Putamen (tissue), 1 donor: ENCODE data around the gene SHLD3.
"Not testable (repeated sequence)": the region's sequence is repeated elsewhere in the genome, so short reads cannot be mapped to it uniquely, and the experiment has no call there.

Experiments used
- DNase-seq: peaks from one replicate; pipeline ENCODE4 v3.0.0-alpha.2; 2016; ENCODE audit warnings: low spot score

SHLD3 gene, protein sequence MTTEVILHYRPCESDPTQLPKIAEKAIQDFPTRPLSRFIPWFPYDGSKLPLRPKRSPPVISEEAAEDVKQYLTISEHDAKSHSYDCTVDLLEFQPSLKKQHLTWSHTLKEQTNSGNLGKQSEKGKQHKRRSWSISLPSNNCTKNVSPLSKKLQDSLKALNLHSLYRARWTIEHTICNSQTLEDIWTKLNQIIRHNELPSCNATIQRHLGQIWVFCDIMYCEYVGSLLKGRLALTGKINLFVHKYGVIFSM

DNA sequence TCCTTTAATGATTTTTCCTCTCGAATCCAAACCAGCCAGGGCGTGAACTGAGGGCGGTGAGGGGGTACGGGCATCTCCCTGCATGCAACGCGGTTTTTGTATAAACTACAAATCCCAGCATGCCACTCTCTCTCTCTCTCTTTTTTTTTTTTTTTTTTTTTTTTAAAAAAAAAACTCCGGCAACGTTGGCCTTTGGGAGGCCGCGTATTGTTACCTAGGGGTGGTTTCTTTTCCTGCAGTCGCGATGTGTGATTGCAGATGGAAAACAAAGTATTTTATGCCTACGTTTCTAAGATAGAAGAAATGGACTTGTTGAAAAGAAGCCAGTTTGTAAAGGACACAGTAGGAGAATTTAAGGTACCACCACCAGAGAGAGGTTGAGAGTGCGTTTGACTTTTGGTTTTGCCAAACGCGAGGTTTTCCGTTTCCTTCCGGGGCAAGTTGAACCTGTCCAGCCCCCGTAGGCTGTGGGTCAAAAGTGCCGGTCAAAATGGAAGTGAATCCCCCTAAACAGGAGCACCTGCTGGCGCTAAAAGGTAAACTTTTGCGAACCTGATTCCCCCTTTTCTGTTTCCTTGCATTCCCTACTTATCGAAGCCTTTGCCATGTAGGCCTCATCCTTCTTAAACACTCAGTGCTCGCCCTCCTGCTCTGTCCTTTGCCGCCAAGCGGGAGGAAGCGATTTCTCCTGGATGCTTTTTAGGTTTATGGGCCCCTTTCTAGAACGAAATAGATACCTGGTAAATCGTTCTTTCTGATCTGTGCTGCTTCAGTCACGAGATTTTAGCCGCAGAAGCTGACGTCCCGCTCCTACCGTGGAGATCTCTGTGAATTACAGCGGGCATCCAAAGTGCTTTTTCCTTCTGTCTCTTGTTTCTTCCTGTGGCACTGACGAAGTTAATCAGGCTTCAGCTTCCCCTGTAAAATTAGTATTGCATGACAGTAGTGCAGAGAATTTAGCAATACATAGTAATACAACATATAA, at the start of gene SHLD3, which contains the start of gene TRAPPC13:
Gene SHLD3 (plus strand): TSS at position 457 of the 985 bp plus-strand sequence. CDS start 4,561 bp downstream, outside the sequence.
Gene TRAPPC13 (plus strand): TSS at position 457 of the 985 bp plus-strand sequence. CDS start 34 bp downstream, at position 491.
- peak; percentile 91 for DNase-seq

DNA sequence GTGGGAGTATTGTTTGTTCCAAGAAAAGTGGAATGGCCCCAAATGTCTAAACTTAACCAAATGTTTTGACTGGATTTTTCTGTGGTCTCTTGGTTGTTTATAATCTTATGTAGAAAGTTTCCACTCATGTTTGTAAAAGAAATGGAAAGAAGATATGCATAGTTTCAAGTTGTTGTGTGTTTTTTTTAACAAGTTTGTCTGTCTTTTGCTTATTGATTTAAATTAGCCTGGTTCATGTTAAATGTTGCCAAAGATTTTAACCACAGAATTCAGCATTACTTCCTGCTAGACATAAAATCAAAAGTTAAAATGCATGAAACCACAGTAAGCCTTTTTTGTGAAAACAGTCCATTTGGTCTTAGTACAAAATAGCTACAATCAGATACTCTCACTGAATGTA, 47.7 kb upstream of the SHLD3 start:
- no peak for DNase-seq

DNA sequence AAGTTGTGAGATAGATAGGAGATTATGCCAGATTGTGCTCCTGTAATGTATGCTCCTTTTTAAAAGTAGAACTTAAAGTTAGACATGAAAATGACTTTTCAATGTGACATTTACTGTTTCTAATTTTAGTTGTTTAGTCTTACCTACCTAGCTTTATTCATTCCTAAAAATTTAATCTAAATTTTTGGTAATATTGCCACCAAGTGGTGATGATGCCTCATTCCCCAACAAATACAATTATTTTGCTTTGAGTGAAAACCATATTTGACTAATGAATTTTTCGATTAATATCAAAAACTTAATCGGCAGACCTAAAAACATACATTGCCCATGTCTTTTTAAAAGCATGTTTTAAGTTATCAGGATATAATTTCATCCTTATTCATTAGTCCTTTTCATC, 36.1 kb upstream of the SHLD3 start:
- DNase-seq, result no peak

DNA sequence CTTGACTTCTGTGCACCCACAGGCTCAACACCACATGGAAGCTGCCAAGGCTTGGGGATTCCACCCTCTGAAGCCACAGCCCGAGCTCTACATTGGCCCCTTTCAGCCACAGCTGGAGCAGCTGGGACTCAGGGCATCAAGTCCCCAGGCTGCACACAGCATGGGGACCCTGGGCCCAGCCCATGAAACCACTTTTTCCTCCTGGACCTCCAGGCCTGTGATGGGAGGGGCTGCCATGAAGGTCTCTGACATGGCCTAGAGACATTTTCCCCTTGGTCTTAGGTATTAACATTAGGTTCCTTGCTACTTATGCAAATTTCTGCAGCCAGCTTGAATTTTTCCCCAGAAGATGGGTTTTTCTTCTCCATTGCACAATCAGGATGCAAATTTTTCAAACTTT, 23.1 kb upstream of the SHLD3 start:
- DNase-seq, result not testable (repeated sequence)

DNA sequence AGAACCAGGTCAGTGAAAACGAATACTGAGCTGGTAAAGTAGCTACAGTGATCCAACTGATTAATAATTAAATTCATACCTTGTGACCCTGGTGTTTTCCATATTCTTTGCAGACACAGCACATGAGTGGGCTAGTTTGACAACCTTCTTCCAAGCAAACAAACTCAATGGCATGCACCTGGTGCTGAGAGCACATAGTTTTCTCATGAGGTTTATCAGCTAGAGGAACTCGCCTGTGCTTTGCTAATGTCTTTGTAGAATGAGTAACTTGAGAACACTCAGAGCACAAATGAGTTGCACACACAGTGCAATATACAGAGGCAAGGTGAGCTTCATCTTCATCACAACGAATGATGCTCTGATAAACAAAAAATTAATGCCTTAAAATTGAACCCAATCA, 13.3 kb upstream of the SHLD3 start:
- no peak for DNase-seq

DNA sequence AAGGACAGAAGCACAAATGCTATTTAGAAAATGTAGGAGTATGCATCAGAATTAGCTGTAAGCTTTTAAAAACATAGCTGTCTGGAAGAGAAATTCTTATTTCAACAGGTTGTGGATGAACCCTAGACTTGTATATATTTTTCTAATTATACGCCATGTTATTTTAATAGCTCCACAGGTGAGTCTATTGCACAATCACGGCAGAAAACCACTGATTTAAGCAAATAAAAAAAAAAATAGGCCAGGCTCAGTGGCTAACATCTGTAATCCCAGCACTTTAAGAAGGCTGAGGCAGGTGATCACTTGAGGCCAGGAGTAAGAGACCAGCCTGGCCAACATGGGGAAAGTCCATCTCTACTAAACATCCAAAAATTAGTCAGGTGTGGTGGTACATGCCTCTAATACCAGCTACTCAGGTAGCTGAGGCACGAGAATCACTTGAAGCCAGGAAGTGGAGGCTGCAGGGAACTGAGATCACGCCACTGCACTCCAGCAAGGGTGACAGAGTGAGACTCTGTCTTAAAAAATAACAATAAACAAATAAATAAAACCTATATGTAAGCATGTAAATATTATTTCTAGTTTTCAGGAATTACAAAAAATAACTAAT, 12.4 kb upstream of the SHLD3 start:
- no peak for DNase-seq

DNA sequence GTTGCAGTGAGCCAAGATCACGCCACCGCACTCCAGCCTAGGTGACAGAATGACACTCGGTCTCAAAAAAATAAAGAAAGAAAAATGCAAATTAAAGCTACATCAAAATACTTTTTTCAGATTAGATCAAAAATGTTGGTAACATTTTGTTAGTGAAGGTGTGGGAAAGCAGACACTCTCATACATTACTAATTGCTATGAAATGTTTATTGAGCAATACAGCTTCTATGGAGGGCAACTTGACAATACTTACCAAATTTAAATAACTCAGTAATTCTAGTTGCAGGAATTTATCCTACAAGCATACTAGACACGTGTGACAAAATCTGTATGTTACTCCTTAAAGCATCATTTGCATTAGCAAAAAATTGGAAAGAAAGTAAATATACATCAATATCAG, 4.8 kb upstream of the SHLD3 start:
- no peak for DNase-seq

DNA sequence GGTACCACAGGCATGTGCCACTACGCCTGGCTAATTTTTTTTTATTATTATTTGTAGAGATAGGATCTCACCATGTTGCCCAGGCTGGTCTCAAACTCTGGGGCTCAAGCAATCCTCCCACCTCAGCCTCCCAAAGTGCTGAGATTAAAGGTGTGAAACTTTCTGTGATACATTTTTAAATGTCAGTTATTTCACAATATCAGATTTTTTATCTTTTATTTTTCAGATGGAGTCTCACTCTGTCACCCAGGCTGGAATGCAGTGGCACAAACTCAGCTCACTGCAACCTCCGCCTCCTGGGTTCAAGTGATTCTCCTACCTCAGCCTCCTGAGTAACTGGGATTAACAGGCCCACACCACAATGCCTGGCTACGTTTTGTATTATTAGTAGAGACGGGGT, 2.9 kb upstream of the SHLD3 start:
- DNase-seq, result not testable (repeated sequence)

DNA sequence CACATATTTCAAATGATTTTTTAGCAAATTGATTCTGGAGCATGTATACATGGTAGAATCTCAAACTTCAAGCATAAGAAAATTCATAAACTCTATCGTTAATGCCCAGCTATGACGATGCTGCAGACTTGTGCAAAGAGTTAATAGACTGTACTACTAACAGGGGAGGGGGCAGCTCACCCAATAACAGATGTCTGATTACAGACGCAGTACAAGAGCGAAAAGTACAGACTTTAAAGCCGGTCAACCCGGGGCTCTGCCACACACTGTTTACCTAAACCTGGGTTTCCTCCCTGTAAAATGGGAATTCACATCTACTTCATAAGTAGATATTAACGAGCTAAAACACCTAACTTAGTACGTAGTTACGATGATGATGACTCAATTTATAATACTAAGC, 1.3 kb upstream of the SHLD3 start:
- DNase-seq, result no peak

DNA sequence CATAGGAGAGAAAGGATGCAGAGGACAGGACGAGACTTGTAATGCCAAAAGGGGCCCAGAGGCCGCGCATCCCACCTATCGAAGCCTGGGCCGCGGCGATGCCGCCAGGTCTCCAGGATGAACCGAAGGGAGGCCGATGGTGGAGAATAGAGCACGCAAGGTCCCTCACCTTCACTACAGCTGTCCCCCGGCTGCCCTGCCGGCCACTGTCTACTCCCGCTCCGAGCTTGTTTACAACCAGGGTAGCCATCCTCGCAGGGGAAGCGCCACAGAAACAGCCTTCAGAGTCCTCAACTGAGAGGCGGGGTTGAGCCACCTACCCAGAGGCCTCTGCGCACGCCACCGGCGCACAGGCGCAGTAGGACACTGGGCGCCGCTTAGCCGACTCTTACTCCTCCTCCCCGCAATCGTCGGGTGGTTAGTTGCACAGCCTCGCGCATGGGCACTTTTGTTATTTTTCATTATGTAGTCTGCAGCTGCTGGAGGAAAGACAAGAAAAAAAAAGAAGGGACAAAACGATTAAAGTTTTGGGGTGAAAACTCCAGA, 729 bp upstream of the SHLD3 start, which contains the start of gene TRIM23:
Gene TRIM23 (minus strand): TSS at position 309 of the 546 bp plus-strand sequence. CDS start 59 bp downstream, at position 250.
- DNase-seq, result peak; percentile 96

DNA sequence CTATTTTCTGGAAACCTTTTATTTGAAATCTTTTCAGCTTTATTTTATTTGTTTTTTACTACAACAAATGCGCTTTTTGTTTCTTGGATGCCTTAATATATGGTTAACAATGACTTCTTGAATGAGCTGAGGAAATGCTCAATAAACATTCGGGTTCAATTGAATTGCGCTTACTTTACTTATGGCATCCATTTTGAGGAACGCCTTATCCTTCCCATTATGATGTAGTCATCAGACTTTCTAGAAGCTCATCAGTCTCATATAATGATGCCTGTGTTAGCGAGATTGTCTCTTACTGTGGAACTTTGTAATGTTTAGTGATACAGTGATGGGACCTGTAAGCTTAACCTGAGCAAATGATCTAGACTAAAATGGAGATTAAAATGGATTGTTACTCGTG, 916 bp downstream of the SHLD3 start:
- DNase-seq, result no peak

DNA sequence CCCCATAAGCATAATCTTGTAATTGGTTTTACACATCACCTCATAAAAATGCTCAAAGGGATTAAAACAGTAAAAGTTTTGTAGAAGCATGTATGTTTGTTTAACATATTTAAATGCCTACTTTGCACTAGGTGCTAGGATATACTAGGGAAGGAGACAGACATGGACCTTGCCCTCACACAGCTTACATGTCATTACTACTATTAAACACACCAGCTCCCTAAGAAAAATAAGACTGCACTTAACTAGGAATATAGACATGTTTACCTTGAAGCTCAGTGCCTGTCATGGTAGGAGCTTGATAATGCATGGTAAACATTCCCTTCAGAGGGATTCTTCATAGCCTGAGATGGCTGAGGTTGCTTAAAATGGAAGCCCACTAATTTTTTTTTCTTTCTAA, 6.2 kb downstream of the SHLD3 start:
- no peak for DNase-seq

DNA sequence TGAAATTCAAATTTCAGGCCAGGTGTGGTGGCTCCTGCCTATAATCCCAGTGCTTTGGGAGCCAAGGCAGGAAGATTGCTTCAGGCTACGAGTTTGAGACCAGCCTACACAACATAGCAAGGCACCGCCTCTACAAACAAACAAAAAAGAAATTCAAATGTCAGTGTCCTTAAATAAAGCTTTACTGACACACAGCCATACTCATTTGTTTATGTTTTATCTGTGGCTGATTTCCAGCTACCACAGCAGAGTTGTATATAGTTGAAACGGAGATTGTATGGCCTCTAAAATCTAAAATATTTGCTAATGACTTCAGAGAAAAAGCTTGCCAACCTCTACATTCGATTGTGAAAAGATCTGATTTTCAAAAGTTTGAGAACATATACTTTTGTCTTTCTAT, 15.4 kb downstream of the SHLD3 start:
- no peak for DNase-seq

DNA sequence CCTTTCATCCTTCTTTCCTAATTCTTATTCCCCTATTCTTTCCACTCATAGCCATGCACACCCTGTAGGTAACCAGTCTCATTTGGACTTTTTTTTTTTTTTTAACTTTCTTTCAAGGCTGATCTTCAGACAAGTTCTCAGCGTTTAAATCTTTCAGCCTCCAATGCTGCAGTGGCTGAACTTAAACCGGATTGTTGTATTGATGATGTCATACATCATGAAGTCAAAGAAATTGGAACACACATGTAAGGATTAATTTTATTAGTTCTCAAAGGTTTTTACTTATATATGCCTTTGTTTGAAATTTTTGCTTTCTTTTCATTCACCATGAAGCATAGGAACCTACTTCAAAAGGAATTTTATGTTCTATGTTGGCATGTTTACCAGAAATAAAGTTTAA, 22.1 kb downstream of the SHLD3 start:
- no peak for DNase-seq

DNA sequence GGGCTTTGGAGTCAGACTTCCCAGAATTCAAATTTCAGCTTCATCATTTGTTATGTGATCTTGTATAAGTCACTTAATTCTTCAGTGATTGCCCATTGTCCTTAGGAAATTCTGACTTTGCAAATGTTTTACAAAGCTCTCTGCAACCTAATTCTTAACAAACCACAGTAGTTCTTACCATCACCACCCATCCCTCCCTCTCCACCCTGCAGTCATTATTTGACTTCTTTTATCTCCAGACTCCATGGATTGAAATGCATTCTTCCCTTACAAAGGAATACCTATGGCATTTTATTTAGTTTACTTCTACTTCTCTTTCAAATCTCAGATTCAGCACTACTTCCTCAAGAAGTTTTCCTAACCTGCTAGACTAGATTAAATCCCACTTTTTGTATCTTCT, 23.1 kb downstream of the SHLD3 start:
- DNase-seq, result no peak

DNA sequence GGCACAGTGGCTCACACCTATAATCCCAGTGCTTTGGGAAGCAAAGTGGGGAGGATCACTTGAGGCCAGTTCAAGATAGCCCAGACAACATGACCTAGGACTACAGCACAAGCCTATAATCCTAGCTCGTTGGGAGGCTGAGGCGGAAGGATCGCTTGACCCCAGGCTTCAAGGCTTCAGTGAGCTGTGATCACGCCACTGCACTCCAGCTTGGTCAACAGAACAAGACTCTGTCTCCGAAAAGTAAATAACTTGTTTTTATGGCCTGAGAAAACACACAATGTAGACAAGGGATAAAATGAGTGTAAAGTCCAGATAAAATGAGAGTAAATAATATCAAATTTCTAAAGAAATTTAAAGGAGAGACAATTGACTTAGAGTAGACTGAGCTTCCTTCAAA, 26.3 kb downstream of the SHLD3 start:
- DNase-seq, result no peak

DNA sequence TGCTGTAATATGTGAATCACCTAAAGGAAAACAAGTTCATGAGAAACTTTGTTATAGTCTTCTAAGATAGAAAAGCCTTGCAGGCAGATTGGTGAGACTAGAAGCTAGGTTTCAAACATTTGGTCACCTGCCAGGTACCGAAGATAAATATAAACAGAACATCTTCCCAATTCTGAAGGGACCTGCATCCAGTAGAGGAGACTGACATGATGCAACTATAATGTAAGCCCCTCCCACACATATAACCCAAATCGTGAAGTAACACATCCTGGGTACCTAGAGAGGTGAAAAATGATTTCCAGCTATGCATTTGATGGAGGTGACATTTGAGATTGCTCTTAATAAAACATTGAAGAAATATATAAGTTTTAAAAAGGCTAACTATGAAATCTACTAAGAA, 29.9 kb downstream of the SHLD3 start:
- no peak for DNase-seq

DNA sequence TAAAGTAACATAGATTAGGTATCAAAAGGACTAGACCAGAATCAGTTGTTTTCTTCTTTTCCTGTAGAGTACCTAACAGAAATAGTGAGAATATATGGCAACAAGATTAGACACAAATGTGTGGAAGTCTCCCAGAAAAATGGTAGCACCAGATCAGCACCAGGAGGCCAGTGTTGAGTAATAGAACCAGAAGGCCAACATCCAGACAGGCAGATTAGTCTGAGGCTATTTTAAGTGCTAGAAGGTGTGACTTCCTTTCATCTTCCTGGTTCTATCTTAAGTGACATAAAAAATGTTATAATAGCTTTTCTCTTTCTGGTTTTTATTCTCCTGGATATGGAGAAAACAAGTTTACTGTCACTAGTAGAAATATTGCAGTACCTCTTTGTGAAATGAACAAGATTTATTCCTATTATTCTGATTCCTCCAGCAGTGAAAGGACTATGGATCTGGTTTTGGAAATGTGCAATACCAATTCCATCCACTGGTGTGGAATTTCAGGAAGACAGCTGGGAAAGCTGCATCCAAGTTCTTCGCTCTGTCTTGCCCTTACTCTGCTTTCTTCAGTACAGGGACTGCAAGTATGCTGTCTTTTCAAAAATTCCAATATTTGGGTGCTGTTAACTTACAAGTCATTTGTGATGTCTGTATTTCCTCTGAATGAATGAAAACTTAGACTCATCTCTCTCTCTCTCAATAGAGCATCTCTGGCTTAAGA, 39.1 kb downstream of the SHLD3 start:
- DNase-seq, result no peak

DNA sequence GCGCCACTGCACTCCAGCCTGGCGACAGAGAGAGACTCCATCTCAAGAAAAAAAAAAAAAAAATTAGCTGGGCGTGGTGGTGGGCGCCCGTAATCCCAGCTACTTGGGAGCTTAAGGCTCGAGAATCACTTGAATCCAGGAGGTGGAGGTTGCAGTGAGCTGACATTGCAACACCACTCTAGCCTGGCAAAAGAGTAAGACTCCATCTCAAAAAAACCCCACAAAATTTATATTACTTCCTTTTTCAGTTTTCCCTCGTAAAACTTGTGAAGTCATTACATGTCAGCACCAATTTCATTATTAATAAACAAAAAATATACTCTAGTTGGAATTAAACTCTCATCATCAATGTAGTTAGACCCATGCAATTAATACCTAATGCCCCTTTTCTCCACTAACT, 43.9 kb downstream of the SHLD3 start:
- DNase-seq, result no peak

DNA sequence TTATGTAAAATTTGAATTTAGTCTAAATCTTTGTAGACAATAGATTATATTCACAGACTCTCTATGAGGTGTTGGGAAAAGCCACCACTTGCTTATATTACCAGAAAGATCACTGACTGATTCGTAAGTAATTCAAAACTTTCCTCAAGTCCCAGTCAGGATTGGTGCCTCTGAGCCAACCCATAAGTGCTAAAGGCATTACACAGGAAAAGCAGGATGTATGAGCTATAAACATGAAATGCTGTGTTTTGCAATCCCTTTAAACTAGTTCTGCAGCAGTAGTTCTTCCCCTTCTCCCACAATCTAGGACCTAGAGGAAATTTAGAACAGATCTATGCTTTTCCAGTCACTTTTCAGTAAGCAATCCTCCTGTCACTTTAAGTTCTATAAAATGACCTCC, 48.0 kb downstream of the SHLD3 start:
- no peak for DNase-seq

DNA sequence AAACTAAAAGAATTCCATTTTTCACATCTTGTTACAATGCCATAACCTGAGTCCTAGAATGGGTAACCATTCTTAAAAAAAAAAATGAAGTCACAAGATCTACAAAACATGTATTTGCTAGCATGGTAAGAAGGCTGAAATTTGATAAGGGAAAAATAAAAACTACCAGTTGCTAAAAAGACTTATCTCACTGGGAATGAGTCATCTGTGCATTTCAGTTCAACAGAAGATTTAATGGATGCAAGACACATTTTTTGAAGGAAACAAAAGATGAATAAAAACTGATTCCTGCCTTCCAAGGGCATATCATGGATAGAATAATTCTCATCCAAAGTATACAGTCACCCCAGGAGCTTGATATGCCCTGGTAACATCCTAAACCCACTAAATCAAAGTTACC, 49.9 kb downstream of the SHLD3 start:
- no peak for DNase-seq

DNA sequence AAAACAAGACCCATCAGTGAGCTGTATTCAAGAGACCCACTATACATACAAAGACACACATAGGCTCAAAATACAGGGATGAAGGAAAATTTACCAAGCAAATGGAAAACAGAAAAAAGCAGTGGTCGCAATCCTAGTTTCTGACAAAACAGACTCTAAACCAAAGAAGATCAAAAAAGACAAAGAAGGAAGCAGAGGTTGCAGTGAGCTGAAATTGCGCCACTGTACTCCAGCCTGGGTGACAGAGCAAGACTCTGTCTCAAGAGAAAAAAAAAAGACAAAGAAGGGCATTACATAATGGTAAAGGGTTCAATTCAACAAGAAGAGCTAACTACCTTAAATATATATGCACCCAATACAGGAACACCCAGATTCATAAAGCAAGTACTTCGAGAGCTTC, 51.2 kb downstream of the SHLD3 start:
- not testable (repeated sequence) for DNase-seq
